Adrenal gland (tissue), 12 donors: Measurements from ENCODE around the gene SLC1A2. TPM values are rescaled to one million over a fixed set of nuclear protein-coding genes. Genes with fewer than 3 reads are reported as not detected.

ENCODE experiments used
- DNase-seq, 7 donors: peaks; one replicate each; pipeline ENCODE4 v3.0.0-alpha.2; 2019 to 2020
- H3K27ac ChIP-seq, 5 donors: fragments of 200-600 bp; sonication (generic) in 4 of 5; 1 replicate in 3 of 5; 2 replicates in 2 of 5; pipeline versions ENCODE4 v1.5.1 to v1.8.0; 2016 to 2020; ENCODE audit warnings: mild to moderate bottlenecking in 1 of 5
- H3K27me3 ChIP-seq: fragments of 200-600 bp; 2 replicates; pipeline ENCODE4 v1.8.0; 2021
- H3K36me3 ChIP-seq, 2 donors: fragments of 200-600 bp; replicated peaks in 1 of 2; 1 replicate in 1 of 2; 2 replicates in 1 of 2; pipeline versions ENCODE4 v1.5.1 to v1.8.0; 2018 to 2022
- H3K4me1 ChIP-seq, 2 donors: fragments of 200-600 bp; replicated peaks in 1 of 2; 1 replicate in 1 of 2; 2 replicates in 1 of 2; pipeline versions ENCODE4 v1.5.1 to v1.8.0; 2018 to 2021
- H3K4me3 ChIP-seq, 4 donors: fragments of 200-600 bp; sonication (generic) in 3 of 4; one replicate each; pipeline ENCODE4 v1.5.1; 2016 to 2018
- H3K9me3 ChIP-seq, 3 donors: fragments of 200-600 bp; sonication (generic) in 1 of 3; replicated peaks in 1 of 3; 1 replicate in 2 of 3; 2 replicates in 1 of 3; pipeline versions ENCODE4 v1.5.1 to v1.8.0; 2016 to 2021
- CTCF ChIP-seq, 6 experiments: fragments of 450-650 bp in 4 of 6; fragments of 200-600 bp in 2 of 6; sonication (generic) in 1 of 6; IDR thresholded peaks; 1 replicate in 5 of 6; 2 replicates in 1 of 6; pipeline versions ENCODE4 v1.5.1 to v1.8.0; 2016 to 2021; ENCODE audit warnings: antibody characterized with exemption in 6 of 6, mild to moderate bottlenecking in 2 of 6, moderate library complexity in 1 of 6
- POLR2A ChIP-seq, 2 donors: fragments of 450-650 bp; IDR thresholded peaks; one replicate each; pipeline ENCODE4 v1.6.1; 2017; ENCODE audit warnings: antibody characterized with exemption in 2 of 2, mild to moderate bottlenecking in 2 of 2, moderate library complexity in 1 of 2
- WGBS, 4 donors: extraction: QIAGEN DNeasy Blood & Tissue Kit in 2 of 4; methylation state at CpG; one replicate each; pipeline versions ENCODE4 v1.1.5 to v1.1.7; 2013 to 2017; 5-methylcytosine and 5-hydroxymethylcytosine counted together
- intact Hi-C, 2 donors: fragments of 100-400 bp; cut with DNase I; formaldehyde crosslinking; loops; one replicate each; pipeline versions ENCODE4 v1.14.1 to v1.15.0; 2022 to 2023
- polyA plus RNA-seq, 3 donors: library from polyadenylated mRNA; stranded (reverse); fragments of 200-250 nt in 2 of 3; fragments of 350-450 nt in 1 of 3; fragmentation: Illumina TruSeq in 1 of 3; extraction: RNeasy Lipid Tissue Mini Kit (QIAGEN cat#74804) in 1 of 3; gene quantifications; one replicate each; pipeline ENCODE4 v1.2.3, GENCODE V29; 2013 to 2014
- total RNA-seq, 9 donors: library from RNA; depleted of rRNA in 4 of 9; stranded (reverse); fragments of >200 nt in 4 of 9; fragments of 120-200 nt in 1 of 9; fragmentation: NEBNext Ultra II Directional in 1 of 9; extraction: Animal tissue kit (Norgen Biotek cat#: 25700) in 1 of 9; gene quantifications; one replicate each; pipeline versions ENCODE4 v1.1.0 to v1.2.4, GENCODE V29; 2013 to 2023
- donor health status: healthy with polysubstance abuse.
- donor health status: Bipolar disorder and iron deficiency.
- donor health status: DM: yes; HTN: yes; CAD: no.
- donor health status: DM: no; HTN: no; CAD: no.
- donor health status: DM: no; HTN: no; CAD: no.
- donor health status: DM: yes; HTN: yes; CAD: no.

Gene SLC1A2
- total and polyA plus RNA-seq, 12 donors = 1.4 to 517 (median 8.7) TPM

- DNase-seq = no peak
- intact Hi-C loops = no loop called here
- no peaks in the 10 kb centered on the region for H3K36me3 ChIP-seq
- TF ChIP-seq CTCF (IDR thresholded peaks at IDR 0.05) (no peak), POLR2A (IDR thresholded peaks at IDR 0.05) (no peak)
- H3K27me3 ChIP-seq = no peaks in the 10 kb centered on the region
- peaks cover 13 to 14% of the 10 kb centered on the region in 2 donors for H3K4me1 ChIP-seq
- H3K4me3 ChIP-seq = no peak overlapping the region
- 83 to 87% (median 86%) methylated on average over 5 of the region's 5 CpGs for WGBS, 4 donors
- H3K27ac ChIP-seq = no peak overlapping the region
- no peaks in the 10 kb centered on the region for H3K9me3 ChIP-seq
These were observed 127.1 kb downstream of the SLC1A2 start for GRCh38 chr11:35292279-35292678.

GRCh38 chr11:35290876-35291275, 128.5 kb downstream of the SLC1A2 start:
- intact Hi-C loops = no loop called here

GRCh38 chr11:35289821-35290220, 129.5 kb downstream of the SLC1A2 start:
- Histone ChIP-seq H3K27ac (peak overlapping the region in 4 of 5 donors; percentile 41 to 63 (median 55)), H3K4me3 (no peak overlapping the region), H3K4me1 (peaks cover 13 to 14% of the 10 kb centered on the region in 2 donors), H3K9me3 (no peaks in the 10 kb centered on the region), H3K27me3 (no peaks in the 10 kb centered on the region), H3K36me3 (no peaks in the 10 kb centered on the region)
- WGBS, 4 donors = 48 to 68% (median 64%) methylated on average over 2 of the region's 2 CpGs
- no peak for DNase-seq
- TF ChIP-seq CTCF (IDR thresholded peaks at IDR 0.05) = no peak
- TF ChIP-seq POLR2A (IDR thresholded peaks at IDR 0.05) = no peak
- intact Hi-C loops = no loop called here

More at GRCh38 chr11:35290876-35291275, 128.5 kb downstream of the SLC1A2 start:
- Histone ChIP-seq H3K27ac (peak overlapping the region in 3 of 5 donors; percentile 19 to 44 (median 41)), H3K4me1 (peaks cover 13 to 14% of the 10 kb centered on the region in 2 donors), H3K9me3 (no peaks in the 10 kb centered on the region), H3K36me3 (no peaks in the 10 kb centered on the region), H3K4me3 (no peak overlapping the region), H3K27me3 (no peaks in the 10 kb centered on the region)
- WGBS, 4 donors = 49 to 77% (median 58%) methylated on average over 3 of the region's 3 CpGs
- TF ChIP-seq POLR2A (IDR thresholded peaks at IDR 0.05) = no peak
- DNase-seq = peak; percentile 47 to 80 (median 70)

- Histone ChIP-seq H3K4me3 (no peak overlapping the region), H3K9me3 (no peaks in the 10 kb centered on the region), H3K4me1 (peaks cover 13 to 14% of the 10 kb centered on the region in 2 donors), H3K27me3 (no peaks in the 10 kb centered on the region), H3K27ac (peak overlapping the region; percentile 14 to 69 (median 54)), H3K36me3 (no peaks in the 10 kb centered on the region)
- intact Hi-C loops = no loop called here
- WGBS, 4 donors = 37 to 45% (median 41%) methylated on average over 5 of the region's 5 CpGs
- TF ChIP-seq CTCF (IDR thresholded peaks at IDR 0.05) = no peak
- TF ChIP-seq POLR2A (IDR thresholded peaks at IDR 0.05) = no peak
- DNase-seq = peak in 1 of 7 donors; percentile 38
These were observed 130.4 kb downstream of the SLC1A2 start for GRCh38 chr11:35288817-35289541.

- no peak for DNase-seq
- TF ChIP-seq CTCF (IDR thresholded peaks at IDR 0.05) = no peak
- TF ChIP-seq POLR2A (IDR thresholded peaks at IDR 0.05) = no peak
- 75 to 81% (median 76%) methylated on average over 2 to 3 of the region's 3 CpGs for WGBS, 4 donors
- H3K27ac ChIP-seq = no peak overlapping the region
- peaks cover 13 to 14% of the 10 kb centered on the region in 2 donors for H3K4me1 ChIP-seq
- H3K4me3 ChIP-seq = no peak overlapping the region
- H3K9me3 ChIP-seq = no peaks in the 10 kb centered on the region
- H3K27me3 ChIP-seq = no peaks in the 10 kb centered on the region
- H3K36me3 ChIP-seq = no peaks in the 10 kb centered on the region
- intact Hi-C loops = no loop called here
These were observed 131.0 kb downstream of the SLC1A2 start for GRCh38 chr11:35288309-35288708.
